ENCODE measurements around the gene SLC17A4.

Gene SLC17A4

GRCh38 chr6:25749837-25750236 lies 4.7 kb upstream of the SLC17A4 start:
- DNase-seq (ENCODE audit: low spot score): no peak

- DNase-seq (ENCODE audit: low spot score): no peak
These were observed 3.6 kb upstream of the SLC17A4 start for GRCh38 chr6:25750906-25751305.

GRCh38 chr6:25753079-25753478 lies 1.5 kb upstream of the SLC17A4 start:
- no peak for DNase-seq (ENCODE audit: low spot score)

- DNase-seq (ENCODE audit: low spot score): no peak
These were observed 941 bp downstream of the SLC17A4 start for GRCh38 chr6:25755483-25755882.

GRCh38 chr6:25756382-25757363 lies 2.1 kb downstream of the SLC17A4 start:
- DNase-seq (ENCODE audit: low spot score): no peak

- DNase-seq (ENCODE audit: low spot score): no peak
These were observed 3.5 kb downstream of the SLC17A4 start for GRCh38 chr6:25757936-25758642.

GRCh38 chr6:25764611-25765010 lies 10.1 kb downstream of the SLC17A4 start:
- DNase-seq (ENCODE audit: low spot score): no peak

GRCh38 chr6:25768566-25768965 lies 14.0 kb downstream of the SLC17A4 start:
- DNase-seq (ENCODE audit: low spot score): no peak

GRCh38 chr6:25769983-25770382 lies 15.4 kb downstream of the SLC17A4 start:
- DNase-seq (ENCODE audit: low spot score): no peak

GRCh38 chr6:25774120-25774715 lies 19.7 kb downstream of the SLC17A4 start:
- no peak for DNase-seq (ENCODE audit: low spot score)

GRCh38 chr6:25777031-25777430 lies 22.5 kb downstream of the SLC17A4 start:
- no peak for DNase-seq (ENCODE audit: low spot score)

GRCh38 chr6:25777856-25778649 lies 23.5 kb downstream of the SLC17A4 start:
- DNase-seq (ENCODE audit: low spot score): no peak

- DNase-seq (ENCODE audit: low spot score): no peak
These were observed 26.6 kb downstream of the SLC17A4 start for GRCh38 chr6:25781134-25781533.

GRCh38 chr6:25787428-25787827 lies 32.9 kb downstream of the SLC17A4 start:
- no peak for DNase-seq (ENCODE audit: low spot score)

GRCh38 chr6:25788305-25788922 lies 33.9 kb downstream of the SLC17A4 start:
- DNase-seq (ENCODE audit: low spot score): peak; percentile 28

GRCh38 chr6:25789475-25789874 lies 34.9 kb downstream of the SLC17A4 start:
- DNase-seq (ENCODE audit: low spot score): no peak

- no peak for DNase-seq (ENCODE audit: low spot score)
These were observed 37.5 kb downstream of the SLC17A4 start for GRCh38 chr6:25792016-25792415.

GRCh38 chr6:25793970-25794369 lies 39.4 kb downstream of the SLC17A4 start:
- no peak for DNase-seq (ENCODE audit: low spot score)

- DNase-seq (ENCODE audit: low spot score): no peak
These were observed 40.2 kb downstream of the SLC17A4 start for GRCh38 chr6:25794784-25795183.

- DNase-seq (ENCODE audit: low spot score): no peak
These were observed 46.9 kb downstream of the SLC17A4 start for GRCh38 chr6:25801436-25801835.

GRCh38 chr6:25804804-25805203 lies 50.3 kb downstream of the SLC17A4 start:
- DNase-seq (ENCODE audit: low spot score): no peak
